Fibroblast of the aortic adventitia (primary cell): ENCODE data around the gene SLC66A2. TPM values are rescaled to one million over a fixed set of nuclear protein-coding genes. Genes with fewer than 3 reads are reported as not detected.

Experiments
- DNase-seq: peaks from one replicate; pipeline ENCODE4 v3.0.0-alpha.2; 2010; ENCODE audit warnings: low read depth
- H3K4me3 ChIP-seq: 2 replicates; pipeline ENCODE4 v1.5.1; 2011; ENCODE audit warnings: low read depth, mild to moderate bottlenecking, control low read depth, low read length, moderate library complexity
- CTCF ChIP-seq: IDR thresholded peaks from 2 replicates; pipeline ENCODE4 v1.5.1; 2011; ENCODE audit warnings: mild to moderate bottlenecking, low read length, control low read depth, inconsistent platforms; ENCODE audit not compliant: insufficient read depth
- total RNA-seq: library from RNA; depleted of rRNA; stranded (reverse); fragments of >200 nt; gene quantifications from 2 replicates; pipeline ENCODE4 v1.2.3, GENCODE V29; 2012; ENCODE audit warnings: low replicate concordance

The SLC66A2 gene
- total RNA-seq, 1 donor, result 15.6 TPM

GRCh38 chr18:79905389-79905911 lies 46.0 kb downstream of the SLC66A2 start:
- peak; percentile 14 for DNase-seq
- no peak for TF ChIP-seq CTCF
- H3K4me3 ChIP-seq, result no peak overlapping the region

GRCh38 chr18:79904357-79905147 lies 46.9 kb downstream of the SLC66A2 start:
- no peak overlapping the region for H3K4me3 ChIP-seq
- DNase-seq, result no peak
- TF ChIP-seq CTCF, result no peak

DNA sequence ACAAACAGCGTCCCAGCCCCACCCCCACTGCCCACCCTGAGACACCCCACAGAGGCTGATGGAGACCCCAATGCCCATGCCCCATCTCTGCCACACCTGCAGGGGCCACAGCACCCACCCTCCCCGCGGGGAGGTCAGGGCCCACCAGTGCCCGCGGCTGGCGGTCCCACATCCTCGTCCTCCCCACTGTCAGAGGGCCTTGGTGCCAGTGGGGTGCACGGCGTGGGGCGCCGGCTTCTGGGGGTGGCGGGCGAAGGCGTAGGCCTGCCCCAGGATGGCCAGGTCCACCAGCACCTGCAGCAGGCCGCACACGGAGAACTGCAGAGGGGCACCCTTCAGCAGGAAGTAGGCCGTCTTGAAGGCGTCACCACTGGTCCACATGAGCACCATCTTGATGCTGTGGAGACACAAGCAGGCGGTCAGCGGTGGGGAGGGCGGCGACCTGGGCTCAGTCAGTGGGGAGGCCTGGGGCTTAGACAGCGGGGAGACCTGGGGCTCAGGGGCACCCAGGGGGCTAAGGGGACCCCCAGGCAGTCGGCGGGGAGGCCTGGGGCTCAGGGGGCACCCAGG lies 47.6 kb downstream of the SLC66A2 start:
- no peak overlapping the region for H3K4me3 ChIP-seq
- no peak for DNase-seq
- TF ChIP-seq CTCF, result no peak

GRCh38 chr18:79903071-79903635 lies 48.3 kb downstream of the SLC66A2 start:
- H3K4me3 ChIP-seq, result no peak overlapping the region
- no peak for TF ChIP-seq CTCF
- DNase-seq, result no peak

DNA sequence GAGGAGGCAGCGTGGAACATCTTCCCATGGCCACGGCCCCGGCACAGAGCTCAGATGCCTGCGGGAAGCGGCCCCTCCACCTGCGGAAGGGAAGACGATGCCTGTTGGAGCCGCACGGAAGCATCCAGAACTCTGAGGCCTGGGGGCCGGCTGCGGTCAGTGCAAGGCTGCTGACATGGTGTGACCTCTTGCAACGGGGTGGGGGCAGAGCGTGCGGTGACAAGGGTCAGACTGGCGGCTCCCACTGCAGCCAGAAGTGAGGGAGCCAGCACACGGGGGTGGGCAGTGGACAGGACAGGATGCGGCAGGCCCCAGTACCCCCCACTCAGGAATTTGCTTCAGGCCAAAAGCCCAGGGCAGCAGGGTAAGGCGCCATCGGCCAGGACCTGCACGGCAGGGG lies 48.8 kb downstream of the SLC66A2 start:
- H3K4me3 ChIP-seq, result no peak overlapping the region
- no peak for TF ChIP-seq CTCF
- no peak for DNase-seq

- H3K4me3 ChIP-seq, result no peak overlapping the region
- DNase-seq, result no peak
- no peak for TF ChIP-seq CTCF
These were observed 49.4 kb downstream of the SLC66A2 start for GRCh38 chr18:79902075-79902474.
